HG03066 (cell line): ENCODE results near the gene LUC7L3.
A peak's percentile ranks its signal among the peaks of the same experiment; 100 is the strongest.
"Not testable (repeated sequence)": the region's sequence is repeated elsewhere in the genome, so short reads cannot be mapped to it uniquely, and the experiment has no call there.

Source experiments
- ATAC-seq: cut with Tn5 transposase; IDR thresholded peaks from one replicate; pipeline ENCODE4 v1.9.1; 2021; ENCODE audit warnings: low read depth; ENCODE audit not compliant: unreplicated experiment

The LUC7L3 gene

DNA sequence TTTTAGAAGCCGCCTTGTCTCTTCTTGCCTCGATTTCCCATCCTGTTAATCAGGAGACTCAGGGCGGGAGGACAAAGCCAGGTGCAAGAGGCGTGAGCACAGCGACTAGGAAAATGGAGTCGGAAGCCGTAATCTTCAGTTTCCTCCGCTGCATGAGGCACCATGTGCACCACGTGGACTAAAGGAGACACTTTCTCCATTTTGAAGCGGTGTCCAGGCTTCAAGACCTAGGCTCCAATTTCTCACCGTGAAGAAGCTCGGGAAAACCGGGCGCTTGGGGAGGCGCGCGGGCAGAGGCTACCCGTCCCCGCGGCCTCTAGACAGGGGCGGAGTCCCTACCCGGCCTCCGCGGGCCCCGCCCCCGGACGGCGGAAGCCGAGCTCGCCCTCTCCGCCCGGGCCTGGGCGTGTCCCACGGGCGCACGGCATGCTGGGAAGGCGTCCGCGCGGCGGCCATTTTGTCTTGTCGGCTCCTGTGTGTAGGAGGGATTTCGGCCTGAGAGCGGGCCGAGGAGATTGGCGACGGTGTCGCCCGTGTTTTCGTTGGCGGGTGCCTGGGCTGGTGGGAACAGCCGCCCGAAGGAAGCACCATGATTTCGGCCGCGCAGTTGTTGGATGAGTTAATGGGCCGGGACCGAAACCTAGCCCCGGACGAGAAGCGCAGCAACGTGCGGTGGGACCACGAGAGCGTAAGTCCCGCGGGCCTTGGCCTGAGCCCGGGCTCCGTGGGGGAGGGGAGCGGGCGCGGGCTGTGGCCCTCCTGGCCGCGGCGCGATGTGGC lies at the start of gene LUC7L3:
LUC7L3 (plus strand) TSS at position 460 of the 780 bp plus-strand sequence; CDS start at position 590, 130 bp downstream.
- ATAC-seq = peak; percentile 87

DNA sequence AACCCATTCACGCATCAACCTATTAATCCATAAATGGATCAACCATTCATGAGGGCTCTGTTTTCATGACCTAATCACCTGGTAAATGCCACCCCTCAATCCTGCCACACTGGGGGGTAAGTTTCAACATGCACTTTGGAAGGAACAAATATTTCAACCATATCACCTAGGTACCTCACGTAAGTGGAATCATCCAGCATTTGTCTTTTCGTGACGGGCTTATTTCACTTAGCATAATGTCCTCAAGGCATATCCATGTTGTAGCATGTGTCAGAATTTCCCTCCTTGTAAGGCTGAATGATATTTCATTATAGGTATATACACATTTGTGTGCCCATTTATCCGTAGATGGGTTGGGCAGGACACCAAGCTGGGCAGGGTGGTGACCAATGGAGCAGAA lies 47.3 kb upstream of the LUC7L3 start:
- no peak for ATAC-seq

GRCh38 chr17:50672831-50673551 lies 46.4 kb upstream of the LUC7L3 start:
- ATAC-seq = no peak

GRCh38 chr17:50675190-50675589 lies 44.2 kb upstream of the LUC7L3 start:
- no peak for ATAC-seq

GRCh38 chr17:50675627-50676026 lies 43.8 kb upstream of the LUC7L3 start:
- no peak for ATAC-seq

DNA sequence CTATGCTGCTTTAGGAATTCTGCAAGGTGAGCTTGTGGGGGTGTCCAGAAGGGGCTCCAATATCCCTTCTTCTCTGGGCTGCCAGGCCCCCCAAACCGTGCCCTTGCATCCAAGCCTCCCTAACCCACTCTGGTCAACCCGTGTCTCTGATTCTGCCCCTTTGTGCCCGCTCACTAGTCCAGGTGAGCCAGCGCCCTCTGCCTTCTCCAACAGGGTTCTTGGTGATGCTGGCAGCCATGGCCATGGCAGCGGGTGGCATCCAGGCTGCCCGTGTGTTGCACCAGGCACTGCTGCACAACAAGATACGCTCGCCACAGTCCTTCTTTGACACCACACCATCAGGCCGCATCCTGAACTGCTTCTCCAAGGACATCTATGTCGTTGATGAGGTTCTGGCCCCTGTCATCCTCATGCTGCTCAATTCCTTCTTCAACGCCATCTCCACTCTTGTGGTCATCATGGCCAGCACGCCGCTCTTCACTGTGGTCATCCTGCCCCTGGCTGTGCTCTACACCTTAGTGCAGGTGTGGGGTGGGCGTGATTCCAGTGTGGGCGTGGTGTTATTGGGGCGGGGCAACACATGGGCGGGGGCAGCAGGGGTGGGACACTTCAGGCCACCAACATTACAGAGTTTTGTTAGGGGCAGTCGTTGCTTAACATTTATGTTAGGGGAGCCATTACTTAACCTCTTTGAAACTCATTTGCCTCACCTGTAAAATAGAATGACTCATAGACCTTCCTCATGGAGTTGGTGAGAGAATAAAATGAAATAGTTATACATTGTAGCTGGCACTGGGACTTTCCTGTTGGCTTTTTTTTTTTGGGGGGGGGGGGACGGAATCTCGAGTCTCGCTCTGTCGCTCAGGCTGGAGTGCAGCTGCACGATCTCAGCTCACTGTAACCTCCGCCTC lies 43.1 kb upstream of the LUC7L3 start:
- ATAC-seq = no peak

DNA sequence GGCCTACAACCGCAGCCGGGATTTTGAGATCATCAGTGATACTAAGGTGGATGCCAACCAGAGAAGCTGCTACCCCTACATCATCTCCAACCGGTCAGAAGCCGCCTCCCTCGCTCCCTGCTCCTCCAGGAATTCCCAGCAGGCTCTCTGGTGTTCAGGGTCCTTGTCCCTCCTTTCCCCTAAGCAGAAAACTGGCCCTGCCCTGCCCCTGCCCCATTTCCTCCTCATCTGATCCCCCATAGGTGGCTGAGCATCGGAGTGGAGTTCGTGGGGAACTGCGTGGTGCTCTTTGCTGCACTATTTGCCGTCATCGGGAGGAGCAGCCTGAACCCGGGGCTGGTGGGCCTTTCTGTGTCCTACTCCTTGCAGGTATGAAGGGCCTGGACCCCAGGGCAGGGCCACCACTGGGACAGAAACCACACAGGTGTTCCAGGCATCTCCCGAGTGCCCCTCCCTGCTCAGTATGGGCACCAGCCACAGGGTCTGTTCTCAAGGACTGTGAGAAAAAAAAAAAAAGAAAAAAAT lies 41.5 kb upstream of the LUC7L3 start:
- ATAC-seq = no peak

GRCh38 chr17:50679008-50679544 lies 40.3 kb upstream of the LUC7L3 start:
- no peak for ATAC-seq

DNA sequence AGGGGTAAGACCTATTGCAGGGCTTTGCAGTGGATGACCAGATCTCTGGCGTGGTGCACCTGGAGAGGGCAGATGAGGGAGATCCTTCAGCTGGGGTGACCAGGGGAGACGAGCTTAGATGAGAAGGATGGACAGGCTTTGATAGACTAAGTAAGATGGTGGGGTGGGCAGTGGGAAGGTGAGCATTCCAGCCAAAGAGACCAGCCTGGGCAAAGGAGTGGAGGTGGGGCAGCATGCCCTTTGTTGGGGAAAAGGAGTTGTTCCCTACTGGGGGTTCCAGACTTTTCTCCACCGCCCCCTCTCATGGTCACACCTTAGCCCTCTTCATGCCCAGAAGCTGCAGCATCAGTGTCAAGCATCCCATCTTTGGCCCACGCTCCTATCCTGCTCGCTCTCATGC lies 39.3 kb upstream of the LUC7L3 start:
- ATAC-seq = no peak

- not testable (repeated sequence) for ATAC-seq
These were observed 38.7 kb upstream of the LUC7L3 start for GRCh38 chr17:50680543-50681262.

GRCh38 chr17:50681263-50682200 lies 37.9 kb upstream of the LUC7L3 start:
- no peak for ATAC-seq

GRCh38 chr17:50682441-50682840 lies 37.0 kb upstream of the LUC7L3 start:
- no peak for ATAC-seq

DNA sequence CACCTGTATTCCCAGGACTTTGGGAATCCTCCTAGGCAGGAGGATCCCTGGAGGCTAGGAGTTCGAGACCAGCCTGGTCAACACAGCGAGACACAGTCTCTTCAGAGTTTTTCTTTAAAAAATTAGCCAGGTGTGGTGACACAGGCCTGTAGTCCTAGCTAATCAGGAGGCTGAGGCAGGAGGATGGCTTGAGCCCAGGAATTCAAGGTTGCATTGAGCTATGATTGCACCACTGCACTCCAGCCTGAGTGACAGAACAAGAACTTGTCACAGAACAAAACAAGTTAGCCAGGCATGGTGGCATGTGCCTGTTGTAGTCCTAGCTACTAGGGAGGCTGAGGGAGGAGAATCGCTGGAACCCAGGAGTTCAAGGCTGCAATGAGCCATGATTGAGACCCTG lies 36.5 kb upstream of the LUC7L3 start:
- ATAC-seq = no peak

- ATAC-seq = no peak
These were observed 35.7 kb upstream of the LUC7L3 start for GRCh38 chr17:50683434-50684287.

GRCh38 chr17:50684288-50684611 lies 35.2 kb upstream of the LUC7L3 start:
- no peak for ATAC-seq

- ATAC-seq = no peak
These were observed 34.6 kb upstream of the LUC7L3 start for GRCh38 chr17:50684612-50685333.

DNA sequence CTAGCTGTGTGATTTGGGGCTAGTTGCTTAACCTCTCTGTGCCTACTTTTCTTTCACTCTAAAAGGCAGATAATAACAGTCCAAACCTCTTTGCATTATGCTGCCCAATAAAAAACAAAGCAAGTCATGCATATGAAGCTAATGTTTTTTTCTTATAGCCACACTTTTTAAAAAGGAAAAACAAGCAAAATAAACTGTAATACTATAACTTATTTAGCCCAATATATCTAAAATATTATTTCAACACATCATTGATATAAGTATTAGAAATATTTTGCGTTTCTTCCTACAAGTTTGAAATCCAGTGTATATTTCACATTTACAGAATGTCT lies 34.1 kb upstream of the LUC7L3 start:
- ATAC-seq = no peak
